GM13976 (cell line): Measurements from ENCODE around the gene SPOCK3.
"Not testable (repeated sequence)": the region's sequence is repeated elsewhere in the genome, so short reads cannot be mapped to it uniquely, and the experiment has no call there.

Experiments used
- DNase-seq: peaks from one replicate; pipeline ENCODE4 v3.0.0; 2012; ENCODE audit warnings: low spot score
- CTCF ChIP-seq: IDR thresholded peaks from 2 replicates; pipeline ENCODE4 v1.5.1; 2012; ENCODE audit warnings: borderline replicate concordance, mild to moderate bottlenecking; ENCODE audit not compliant: insufficient read depth; ENCODE audit errors: extremely low read depth, missing control alignments, control extremely low read depth
- in situ Hi-C: fragments of 300-500 bp; cut with MboI; formaldehyde crosslinking; loops from one replicate; pipeline ENCODE4 v1.12.0; 2022; ENCODE audit warnings: low sequenced_read_pairs, mixed read lengths, inconsistent platforms; ENCODE audit not compliant: unreplicated experiment

SPOCK3 gene

DNA sequence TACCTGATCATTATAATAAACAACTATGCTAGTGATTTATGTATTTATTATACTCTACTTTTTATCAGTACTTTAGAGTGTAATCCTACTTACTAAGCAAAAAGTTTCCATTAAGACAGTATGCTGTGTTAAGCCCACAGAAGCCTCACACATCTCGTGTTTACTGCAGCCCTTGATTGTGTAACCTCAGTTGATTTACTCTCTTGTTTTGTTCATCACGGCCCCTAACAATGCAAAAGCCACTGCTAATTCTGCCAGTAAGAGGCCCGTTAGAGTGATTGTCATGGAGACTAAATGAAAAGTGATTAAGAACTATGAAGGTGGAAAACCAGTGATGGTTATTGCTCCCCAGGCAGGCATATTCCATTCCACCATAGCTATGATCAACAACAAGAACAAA, 436.2 kb downstream of the SPOCK3 start:
- in situ Hi-C loops = no loop called here
- no peak for TF ChIP-seq CTCF
- no peak for DNase-seq

GRCh38 chr4:166777760-166778159, 456.5 kb downstream of the SPOCK3 start:
- in situ Hi-C loops = no loop called here
- TF ChIP-seq CTCF = no peak
- DNase-seq = no peak

- in situ Hi-C loops = no loop called here
- no peak for TF ChIP-seq CTCF
- no peak for DNase-seq
These were observed 471.3 kb downstream of the SPOCK3 start for GRCh38 chr4:166763018-166763417.

DNA sequence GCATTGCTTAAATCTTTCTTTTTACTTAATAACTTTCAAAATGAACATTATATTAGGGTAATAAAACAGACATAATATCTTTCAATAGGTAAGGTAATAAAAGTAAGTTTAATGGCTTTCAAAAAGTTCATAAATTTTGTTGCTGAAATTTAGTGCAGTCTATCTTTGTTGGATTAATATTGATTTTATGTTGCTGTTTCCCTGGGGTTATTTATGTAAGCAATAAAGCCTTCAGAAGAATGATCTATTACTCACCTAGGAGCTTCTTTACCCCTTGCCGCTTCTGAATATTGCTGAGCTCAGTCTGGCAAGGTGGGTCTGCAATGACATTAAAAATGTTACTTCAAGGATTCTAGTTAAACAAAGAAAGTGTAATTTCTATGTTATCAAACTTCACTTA, 492.6 kb downstream of the SPOCK3 start:
- in situ Hi-C loops = no loop called here
- DNase-seq = no peak
- TF ChIP-seq CTCF = no peak

DNA sequence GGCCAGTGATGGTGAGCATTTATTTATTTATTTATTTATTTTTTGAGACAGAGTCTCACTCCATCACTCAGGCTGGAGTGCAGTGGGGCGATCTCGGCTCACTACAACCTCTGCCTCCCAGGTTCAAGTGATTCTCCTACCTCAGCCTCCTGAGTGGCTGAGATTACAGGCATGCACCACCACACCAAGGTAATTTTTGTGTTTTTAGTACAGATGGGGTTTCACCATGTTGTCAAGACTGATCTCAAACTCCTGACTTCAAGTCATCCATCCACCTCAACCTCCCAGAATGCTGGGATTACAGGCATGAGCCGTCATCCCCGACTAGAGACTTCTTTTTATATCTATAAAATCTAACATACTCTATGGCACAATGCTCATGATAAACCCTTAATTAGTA, 495.1 kb downstream of the SPOCK3 start:
- in situ Hi-C loops, DNase-seq: not testable (repeated sequence)

DNA sequence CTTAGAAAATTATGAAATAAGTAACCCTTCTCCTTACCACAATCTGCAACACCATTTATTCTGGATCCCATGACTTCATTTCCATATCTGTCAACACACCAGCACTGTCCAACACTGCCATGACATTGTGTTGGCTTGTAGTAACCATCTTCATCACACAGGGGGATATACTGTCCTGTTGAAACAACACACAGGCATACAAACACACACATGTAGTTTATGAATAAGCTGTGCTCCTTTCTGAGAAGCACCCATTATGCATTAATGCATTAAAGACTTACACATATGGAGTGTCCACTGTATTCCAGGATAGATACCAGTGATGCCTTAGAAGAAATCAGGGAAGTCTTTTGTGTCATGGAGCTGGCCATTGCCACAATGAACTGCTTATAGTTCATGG, 496.9 kb downstream of the SPOCK3 start:
- TF ChIP-seq CTCF = no peak
- DNase-seq = no peak
- in situ Hi-C loops = no loop called here

DNA sequence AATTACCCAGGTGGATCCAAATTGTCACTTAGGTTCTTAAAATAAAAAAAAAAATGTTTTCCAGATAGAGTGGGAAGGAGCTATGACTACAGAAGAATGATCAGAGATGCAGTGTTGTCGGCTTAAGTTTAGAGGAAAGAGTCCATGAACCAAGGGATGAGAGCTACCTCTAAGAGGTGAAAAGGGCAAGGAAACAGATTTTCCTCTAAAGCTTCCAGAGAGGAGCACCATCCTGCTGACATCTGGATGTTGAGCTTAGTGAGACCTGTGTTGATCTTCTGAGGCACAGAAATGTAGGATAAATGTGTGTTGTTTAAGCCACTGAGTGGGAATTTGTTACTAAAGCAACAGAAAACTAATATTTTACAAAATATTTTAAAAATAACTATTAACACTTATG, 498.7 kb downstream of the SPOCK3 start:
- DNase-seq = no peak
- TF ChIP-seq CTCF = no peak
- in situ Hi-C loops = no loop called here
